ENCODE data around the gene ENAH.

Gene ENAH

DNA sequence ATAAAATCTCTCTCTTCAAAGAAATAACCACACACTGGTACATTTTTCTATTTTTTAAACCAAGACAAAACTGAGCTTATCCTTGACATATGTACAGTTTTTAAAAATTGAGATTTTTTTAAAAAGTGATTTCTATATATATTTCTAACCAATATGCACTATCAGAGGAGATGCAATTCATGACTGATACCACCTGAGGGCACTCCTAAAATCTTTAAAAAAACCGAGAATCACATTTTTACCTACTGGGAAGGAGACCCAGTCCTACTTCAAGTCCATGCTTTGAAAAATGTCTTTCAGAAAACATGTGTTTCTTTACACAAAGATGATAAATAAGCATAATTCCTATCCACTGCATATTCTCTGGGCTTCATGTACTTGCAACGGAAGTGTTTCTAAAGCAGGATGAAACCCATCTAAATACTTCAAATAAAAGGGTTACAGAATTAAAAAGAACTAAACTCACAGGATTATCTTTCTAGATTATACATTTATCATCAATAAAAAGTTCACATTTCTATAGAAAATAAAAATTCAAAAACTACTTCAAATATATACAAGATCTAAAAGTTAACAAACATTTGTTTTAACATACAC, 98.6 kb downstream of the ENAH start:
- no peak for DNase-seq

DNA sequence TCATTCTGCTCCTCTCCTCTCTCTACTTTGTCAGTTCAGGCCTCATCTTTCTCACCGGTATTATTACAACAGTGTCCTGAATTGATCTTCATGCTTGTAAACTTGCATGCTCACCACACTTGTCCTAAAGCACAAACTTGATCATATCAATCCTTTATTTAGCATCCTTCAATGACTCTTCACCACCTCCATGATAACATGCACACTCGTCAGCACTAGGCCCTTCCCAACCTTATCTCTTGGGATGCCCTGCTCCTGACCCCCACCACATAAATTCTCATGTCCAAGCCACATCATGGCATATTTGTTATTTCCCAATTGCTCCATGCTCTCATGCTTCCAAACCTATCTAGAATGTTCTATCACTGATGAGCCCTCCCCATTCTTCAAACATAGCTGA, 103.1 kb downstream of the ENAH start:
- DNase-seq: no peak

DNA sequence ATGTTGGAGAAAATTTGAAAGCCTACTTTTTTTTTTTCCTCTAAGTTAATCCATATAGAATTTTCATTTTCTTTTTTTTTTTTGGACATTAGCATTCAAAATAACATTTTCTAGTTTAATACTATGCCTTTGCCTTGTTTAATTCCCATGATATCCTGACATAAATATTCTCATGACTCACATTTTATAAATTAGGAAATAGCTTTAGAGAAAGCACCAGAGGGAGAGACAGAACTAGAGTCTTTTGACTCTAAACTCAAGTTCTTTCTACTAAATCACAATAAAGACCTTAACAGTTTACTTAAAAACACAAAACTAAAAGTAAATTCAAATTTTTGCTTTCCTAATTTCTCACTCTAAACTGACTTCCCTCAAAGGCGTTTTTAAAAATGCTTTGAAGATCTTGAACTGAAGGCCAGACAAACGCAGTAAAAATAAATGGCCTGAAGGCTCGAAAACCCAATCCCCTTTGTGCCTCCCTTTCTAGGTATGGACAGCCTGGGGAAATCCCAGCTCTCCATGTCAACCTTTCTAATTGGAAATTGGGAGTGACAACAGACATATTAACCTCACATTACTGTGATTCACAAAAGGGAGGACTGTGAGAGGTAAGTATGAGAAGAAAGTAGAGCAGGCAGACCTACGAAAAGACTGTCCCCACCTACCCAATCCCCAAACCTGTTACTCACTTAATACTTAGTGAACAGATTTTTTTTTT, 104.6 kb downstream of the ENAH start:
- no peak for DNase-seq

GRCh38 chr1:225545649-225546048, 107.3 kb downstream of the ENAH start:
- no peak for DNase-seq

- no peak for DNase-seq
Measured at GRCh38 chr1:225544924-225545323, 108.0 kb downstream of the ENAH start.

GRCh38 chr1:225544263-225544662, 108.7 kb downstream of the ENAH start:
- no peak for DNase-seq

GRCh38 chr1:225543350-225543749, 109.6 kb downstream of the ENAH start:
- DNase-seq: no peak

DNA sequence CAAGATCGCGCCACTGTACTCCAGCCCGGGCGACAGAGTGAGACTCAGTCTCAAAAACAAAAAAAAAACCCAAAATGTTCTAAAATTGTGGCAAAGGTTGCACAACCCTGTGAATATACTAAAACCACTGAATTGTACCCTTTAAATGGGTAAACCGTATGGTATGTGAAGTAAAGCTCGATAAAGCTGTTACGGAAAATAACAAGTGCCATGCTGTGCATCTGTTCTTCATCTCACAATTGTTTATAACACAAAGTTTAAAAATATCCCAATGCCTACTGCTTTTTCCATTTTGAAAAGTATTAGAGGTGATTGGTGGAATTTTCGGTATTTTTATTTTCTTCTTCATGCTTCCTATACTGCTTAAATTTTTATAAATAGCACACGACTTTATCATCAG, 111.5 kb downstream of the ENAH start:
- no peak for DNase-seq

GRCh38 chr1:225539575-225539974, 113.3 kb downstream of the ENAH start:
- no peak for DNase-seq

DNA sequence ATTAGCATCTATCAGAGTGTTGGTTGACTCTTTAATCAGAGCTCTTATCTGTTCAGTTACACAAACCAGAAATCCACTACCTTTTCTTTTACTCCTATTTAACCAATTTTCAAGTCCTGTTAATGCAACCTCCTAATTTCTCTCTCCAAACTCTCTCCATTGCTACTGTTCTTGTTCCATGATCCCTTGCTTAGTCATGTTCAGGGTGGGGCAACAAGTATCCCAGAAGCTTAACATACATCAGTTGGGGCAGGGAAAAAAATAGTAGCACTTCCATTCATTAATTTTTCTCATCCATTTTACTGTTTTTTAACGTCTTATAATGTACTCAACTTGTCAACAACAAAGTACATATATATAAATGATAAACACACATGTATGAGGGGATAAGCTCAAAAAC, 113.9 kb downstream of the ENAH start:
- no peak for DNase-seq

- no peak for DNase-seq
Measured at GRCh38 chr1:225537554-225538251, 115.2 kb downstream of the ENAH start.

GRCh38 chr1:225535280-225535679, 117.6 kb downstream of the ENAH start:
- no peak for DNase-seq

GRCh38 chr1:225534772-225535171, 118.2 kb downstream of the ENAH start:
- DNase-seq: no peak

- DNase-seq: no peak
Measured at GRCh38 chr1:225534135-225534534, 118.8 kb downstream of the ENAH start.

DNA sequence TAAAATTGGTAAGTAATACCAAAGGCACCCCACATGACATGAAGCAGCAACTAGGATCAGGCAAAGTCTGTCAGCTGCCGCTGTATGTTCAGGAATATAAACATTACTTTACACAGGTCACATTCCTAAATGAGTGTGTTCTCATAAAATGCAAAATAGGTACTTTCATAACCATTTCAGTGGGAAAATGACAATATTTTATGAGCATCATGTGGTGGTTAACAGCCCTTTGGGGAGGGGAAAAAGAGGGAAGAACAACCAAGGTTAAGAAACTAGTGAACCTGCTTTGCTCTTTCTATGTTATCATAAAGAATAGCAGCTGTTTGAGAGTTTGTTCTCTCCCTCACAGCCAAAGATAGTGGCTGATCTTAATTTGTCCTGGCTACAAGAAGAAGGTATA, 119.7 kb downstream of the ENAH start:
- DNase-seq: no peak

GRCh38 chr1:225532240-225532944, 120.5 kb downstream of the ENAH start:
- DNase-seq: no peak

DNA sequence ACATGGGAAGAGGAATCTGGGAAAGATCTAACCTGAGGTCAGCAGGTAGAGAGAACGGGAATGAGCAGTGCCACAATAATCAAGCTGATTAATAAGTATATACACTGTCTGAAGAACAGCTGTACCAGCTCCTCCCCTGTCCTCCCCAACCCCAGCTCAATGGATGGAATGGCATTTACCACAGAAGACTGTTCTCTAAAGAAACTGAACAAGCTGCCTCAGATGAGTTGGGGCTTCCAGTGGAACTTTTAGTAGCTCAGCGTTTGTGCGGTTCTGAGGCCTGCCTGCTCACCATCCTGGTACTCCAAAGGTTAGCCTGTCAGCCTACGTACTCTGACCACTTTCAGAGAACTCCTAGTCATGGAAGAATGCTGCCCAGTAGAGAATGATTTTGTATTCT, 123.2 kb downstream of the ENAH start:
- DNase-seq: no peak

DNA sequence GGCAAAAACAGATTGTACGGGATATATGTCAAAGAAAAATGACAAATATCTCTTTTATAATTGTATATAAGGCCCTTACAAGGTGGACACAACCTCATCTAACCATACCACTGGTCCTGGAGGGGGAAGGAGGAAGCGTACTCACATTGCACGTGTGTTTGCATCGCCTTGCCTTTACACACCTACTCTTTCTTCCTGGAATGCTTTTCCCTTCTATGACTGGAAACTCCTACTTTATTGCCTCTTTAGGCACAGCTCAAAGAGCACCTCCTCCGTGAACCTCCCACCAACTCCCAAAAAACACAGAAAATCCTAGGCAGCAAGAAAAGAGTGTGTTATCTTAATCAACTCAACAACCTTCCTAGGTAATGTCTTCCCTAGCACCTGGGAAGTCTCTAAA, 125.3 kb downstream of the ENAH start:
- DNase-seq: no peak

DNA sequence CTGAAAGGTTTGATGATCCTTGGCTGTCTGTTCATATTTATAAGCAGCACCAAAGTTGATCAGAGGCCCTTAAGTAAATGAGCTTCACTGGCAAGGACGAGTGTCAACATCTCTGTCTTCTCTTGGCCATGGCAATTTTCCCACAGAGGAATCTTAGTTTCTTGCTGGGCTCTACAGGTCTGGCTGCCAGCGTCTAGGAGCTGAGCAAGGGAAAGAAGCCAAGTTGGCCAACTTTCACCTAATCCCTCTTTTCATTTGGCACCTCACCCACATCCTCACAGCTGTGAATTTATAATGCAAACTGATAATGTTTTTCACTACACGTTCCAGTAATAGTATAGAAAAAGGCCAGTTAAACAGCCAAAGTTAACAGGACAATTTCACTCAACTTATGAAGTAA, 126.0 kb downstream of the ENAH start:
- DNase-seq: no peak

GRCh38 chr1:225525377-225525776, 127.5 kb downstream of the ENAH start:
- no peak for DNase-seq

DNA sequence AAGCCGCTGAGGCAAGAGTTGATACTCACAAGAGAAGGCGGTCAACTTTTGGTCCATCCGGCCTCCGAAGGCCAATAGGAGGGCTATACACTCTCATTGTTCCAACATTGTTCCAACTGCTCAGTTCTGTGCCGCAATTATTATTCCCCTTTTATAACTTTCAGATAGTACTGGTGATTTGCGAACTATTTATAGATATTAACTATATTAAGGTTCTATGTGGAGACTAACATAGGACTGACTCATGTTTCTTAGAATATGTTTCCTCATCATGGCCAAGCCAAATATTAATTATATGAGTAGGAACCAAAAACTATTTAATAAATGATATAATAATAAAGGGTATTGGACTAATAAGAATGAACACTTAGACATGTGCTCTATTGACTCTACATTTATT, 128.4 kb downstream of the ENAH start:
- DNase-seq: no peak

DNA sequence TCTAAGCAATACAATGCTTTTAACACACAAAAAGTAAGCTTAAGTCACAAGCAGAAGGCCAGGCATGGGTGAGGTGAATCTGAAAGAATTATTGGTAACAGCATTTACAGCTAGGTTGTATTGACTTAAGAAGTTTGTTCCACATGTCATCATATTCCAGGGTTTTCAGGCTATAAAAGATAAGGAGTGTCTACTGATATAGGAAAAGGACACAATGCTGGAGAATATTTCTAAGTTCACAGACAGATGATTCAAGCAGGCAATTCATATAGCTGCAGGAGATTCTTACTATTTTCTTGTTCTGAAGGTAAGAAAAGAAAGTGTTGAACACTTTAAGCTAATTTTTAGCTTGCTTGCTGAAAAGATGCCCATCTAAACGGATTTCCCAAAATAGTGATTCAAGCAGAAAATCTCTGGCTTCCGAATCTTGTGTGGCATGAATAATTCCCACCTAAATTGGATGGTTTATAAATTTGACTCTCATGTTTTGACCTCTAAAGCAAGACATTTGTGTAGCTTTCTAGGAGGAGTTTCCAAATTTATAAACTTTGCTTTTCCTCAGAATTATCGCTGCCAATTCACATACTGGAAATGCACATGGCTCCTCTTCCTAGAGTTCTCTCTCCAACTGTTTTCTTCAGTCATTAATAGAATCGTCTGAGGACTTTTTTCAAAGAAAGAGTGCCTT, 129.5 kb downstream of the ENAH start:
- DNase-seq: no peak

DNA sequence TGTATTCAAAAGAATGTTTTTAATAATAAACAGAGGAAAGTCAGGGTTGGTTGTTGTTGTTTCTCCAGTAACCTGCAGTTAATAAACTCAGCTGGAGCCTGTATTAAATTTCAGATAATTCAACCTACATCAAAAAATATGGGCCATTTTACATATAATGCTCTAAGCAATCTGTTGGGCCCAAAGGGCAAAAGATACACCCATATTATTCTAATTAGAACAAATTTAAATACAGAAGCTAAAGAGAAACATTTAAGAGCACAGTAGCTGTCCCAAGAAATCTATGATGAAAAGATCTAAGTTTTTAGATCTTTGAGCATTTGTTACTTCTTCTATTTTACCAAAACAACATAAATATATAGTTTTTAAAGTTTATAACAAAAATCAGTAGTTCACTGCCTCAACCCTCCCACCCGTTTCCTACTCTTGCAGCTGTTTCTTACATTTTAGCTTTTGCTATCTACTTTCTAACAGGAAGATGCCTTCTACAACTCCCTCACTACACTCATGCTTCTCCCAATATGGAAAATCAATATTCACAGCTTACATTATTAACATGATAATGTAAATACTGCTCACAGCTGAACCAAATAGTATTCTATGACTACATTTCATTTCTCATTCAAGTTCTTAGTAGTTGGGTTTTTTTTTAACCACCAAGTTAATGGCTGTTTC, 130.2 kb downstream of the ENAH start:
- no peak for DNase-seq

All from activated naive CD4-positive, alpha-beta T cell treated with anti-CD3 and anti-CD28 coated beads, Interleukin-2, amount 50 U/mL, for 16 hours (primary cell).